IMR-90 (cell line): ENCODE results near the gene SH3RF3. TPM values are rescaled to one million over a fixed set of nuclear protein-coding genes. Genes with fewer than 3 reads are reported as not detected.

Experiments
- ATAC-seq: fragments of 200-7000 bp; cut with Tn5 transposase; 2 replicates; pipeline ENCODE4 v1.9.1; 2020; ENCODE audit warnings: low read depth, mild to moderate bottlenecking, moderate library complexity
- BruUV-seq: library from RNA; stranded (reverse); fragments of 400-500 nt; replicated peaks from 2 replicates; lab custom pipeline; 2021; lab: Mats Ljungman, UMichigan
- CTCF ChIA-PET: fragments of 300-600 bp; formaldehyde crosslinking; extraction: SDS; loops from one replicate; lab custom pipeline; 2021; ENCODE audit warnings: antibody characterized with exemption; lab: Yijun Ruan, JAX
- POLR2A ChIA-PET: fragments of 300-600 bp; sonication (Branson Sonifier 250); formaldehyde crosslinking; loops from one replicate; lab custom pipeline; 2022; ENCODE audit warnings: antibody characterized with exemption; ENCODE audit not compliant: unreplicated experiment; lab: Charles Lee
- DNase-seq: peaks from one replicate; pipeline ENCODE4 v3.0.0; 2013
- H2AFZ ChIP-seq: replicated peaks from 2 replicates; pipeline ENCODE3; 2013; ENCODE audit warnings: low read length, mild to moderate bottlenecking; ENCODE audit not compliant: poor library complexity
- H2AK5ac ChIP-seq: 2 replicates; pipeline ENCODE4 v1.6.1; 2013; ENCODE audit warnings: low read depth, low read length, inconsistent platforms
- H2AK9ac ChIP-seq: replicated peaks from 2 replicates; pipeline ENCODE3; 2013; ENCODE audit warnings: mild to moderate bottlenecking, low read depth, low read length, moderate library complexity; ENCODE audit not compliant: poor library complexity
- H2BK120ac ChIP-seq: 2 replicates; pipeline ENCODE4 v1.6.1; 2013; ENCODE audit warnings: low read depth, low read length, inconsistent platforms
- H2BK15ac ChIP-seq: 3 replicates; pipeline ENCODE4 v1.6.1; 2013; ENCODE audit warnings: low read depth, low read length, inconsistent platforms
- H2BK20ac ChIP-seq: 2 replicates; pipeline ENCODE4 v1.6.1; 2013; ENCODE audit warnings: low read depth, mild to moderate bottlenecking, inconsistent platforms, low read length, moderate library complexity
- H2BK5ac ChIP-seq: 2 replicates; pipeline ENCODE4 v1.6.1; 2013; ENCODE audit warnings: mild to moderate bottlenecking, low read depth, low read length, inconsistent platforms; ENCODE audit not compliant: poor library complexity, severe bottlenecking
- H3K14ac ChIP-seq: replicated peaks from 2 replicates; pipeline ENCODE4 v1.6.1; 2013; ENCODE audit warnings: low read depth, low read length, inconsistent platforms
- H3K18ac ChIP-seq: 2 replicates; pipeline ENCODE4 v1.6.1; 2013; ENCODE audit warnings: low read depth, low read length, control low read depth
- H3K23ac ChIP-seq: 2 replicates; pipeline ENCODE4 v1.6.1; 2013; ENCODE audit warnings: low read depth, low read length, inconsistent platforms
- H3K27ac ChIP-seq: 2 replicates; pipeline ENCODE4 v1.5.1; 2013; ENCODE audit warnings: mild to moderate bottlenecking, control low read depth, low read length; ENCODE audit not compliant: insufficient read depth
- H3K27me3 ChIP-seq: 2 replicates; pipeline ENCODE4 v1.6.1; 2013; ENCODE audit warnings: low read length; ENCODE audit not compliant: control insufficient read depth, insufficient read depth
- H3K36me3 ChIP-seq: 2 replicates; pipeline ENCODE4 v1.6.1; 2013; ENCODE audit warnings: low read length, mixed read lengths; ENCODE audit not compliant: control insufficient read depth, insufficient read depth
- H3K4ac ChIP-seq: 2 replicates; pipeline ENCODE4 v1.6.1; 2013; ENCODE audit warnings: low read depth, low read length, inconsistent platforms
- H3K4me1 ChIP-seq: 2 replicates; pipeline ENCODE4 v1.6.1; 2013; ENCODE audit warnings: low read length, mixed read lengths; ENCODE audit not compliant: control insufficient read depth, insufficient read depth
- H3K4me2 ChIP-seq: 2 replicates; pipeline ENCODE4 v1.6.1; 2013; ENCODE audit warnings: low read depth, mild to moderate bottlenecking, control low read depth, low read length, moderate library complexity
- H3K4me3 ChIP-seq: 2 replicates; pipeline ENCODE4 v1.5.1; 2013; ENCODE audit warnings: low read depth, mild to moderate bottlenecking, control low read depth, low read length, moderate library complexity; ENCODE audit not compliant: insufficient read depth
- H3K56ac ChIP-seq: 2 replicates; pipeline ENCODE4 v1.6.1; 2013; ENCODE audit warnings: low read length, inconsistent platforms; ENCODE audit not compliant: insufficient read depth; ENCODE audit errors: extremely low read depth
- H3K79me1 ChIP-seq, 2 experiments: 2 replicates each; pipeline ENCODE4 v1.6.1; 2013; ENCODE audit warnings: low read length in 2 of 2, inconsistent platforms in 1 of 2, low read depth in 1 of 2
- H3K9ac ChIP-seq: 2 replicates; pipeline ENCODE4 v1.6.1; 2013; ENCODE audit warnings: low read depth, low read length, control low read depth
- H3K9me1 ChIP-seq: 2 replicates; pipeline ENCODE4 v1.6.1; 2013; ENCODE audit warnings: low read length, inconsistent platforms; ENCODE audit not compliant: insufficient read depth
- H3K9me3 ChIP-seq: 2 replicates; pipeline ENCODE4 v1.6.1; 2013; ENCODE audit warnings: low read length; ENCODE audit not compliant: control insufficient read depth, insufficient read depth
- H4K20me1 ChIP-seq: 2 replicates; pipeline ENCODE4 v1.6.1; 2013; ENCODE audit warnings: low read length, inconsistent platforms; ENCODE audit not compliant: insufficient read depth
- H4K5ac ChIP-seq: 2 replicates; pipeline ENCODE4 v1.6.1; 2013; ENCODE audit warnings: mild to moderate bottlenecking, low read depth, low read length, control low read depth
- H4K8ac ChIP-seq, 2 experiments: 2 replicates each; pipeline ENCODE4 v1.6.1; 2013; ENCODE audit warnings: low read depth in 2 of 2, low read length in 2 of 2, control low read depth in 1 of 2, inconsistent platforms in 1 of 2
- H4K91ac ChIP-seq: 2 replicates; pipeline ENCODE4 v1.6.1; 2013; ENCODE audit warnings: low read depth, low read length, inconsistent platforms; ENCODE audit not compliant: insufficient read depth
- CEBPB ChIP-seq: IDR thresholded peaks from 2 replicates; pipeline ENCODE4 v1.6.1; 2012; ENCODE audit warnings: low read depth, low read length, improper control_type of control experiment
- CHD1 ChIP-seq: IDR thresholded peaks from 2 replicates; pipeline ENCODE4 v1.6.1; 2012; ENCODE audit warnings: low read depth, low read length, improper control_type of control experiment
- MAFK ChIP-seq: IDR thresholded peaks from 2 replicates; pipeline ENCODE4 v1.6.1; 2012; ENCODE audit warnings: low read depth, low read length, improper control_type of control experiment
- MAZ ChIP-seq: IDR thresholded peaks from 2 replicates; pipeline ENCODE4 v1.6.1; 2012; ENCODE audit warnings: low read depth, mild to moderate bottlenecking, low read length, improper control_type of control experiment, moderate library complexity, borderline replicate concordance
- NFE2L2 ChIP-seq: fragments of 150-350 bp; IDR thresholded peaks from 2 replicates; pipeline ENCODE4 v1.6.1; 2016; ENCODE audit warnings: low read depth, mild to moderate bottlenecking, low read length
- POLR2A ChIP-seq: IDR thresholded peaks from 2 replicates; pipeline ENCODE4 v1.6.1; 2012; ENCODE audit warnings: mild to moderate bottlenecking, low read depth, low read length
- RAD21 ChIP-seq: IDR thresholded peaks from 2 replicates; pipeline ENCODE4 v1.6.1; 2012; ENCODE audit warnings: low read length, improper control_type of control experiment
- RCOR1 ChIP-seq: IDR thresholded peaks from 2 replicates; pipeline ENCODE4 v1.6.1; 2012; ENCODE audit warnings: mild to moderate bottlenecking, low read length, improper control_type of control experiment; ENCODE audit not compliant: insufficient replicate concordance
- SMC3 ChIP-seq: fragments of 150-350 bp; IDR thresholded peaks from 2 replicates; pipeline ENCODE4 v1.6.1; 2016; ENCODE audit warnings: low read depth, mild to moderate bottlenecking, antibody characterized with exemption, low read length, moderate library complexity
- WGBS, 2 experiments: methylation state at CpG; one replicate each; pipeline versions ENCODE4 v1.1.5 to v1.1.7; 2013; ENCODE audit warnings: missing lambda C conversion rate in 2 of 2; ENCODE audit not compliant: insufficient read length in 1 of 2; ENCODE audit errors: extremely low coverage in 2 of 2; 5-methylcytosine and 5-hydroxymethylcytosine counted together
- dilution Hi-C: fragments of 300-500 bp; cut with HindIII; formaldehyde crosslinking; loops from one replicate; pipeline ENCODE4 v1.14.3; 2018; ENCODE audit warnings: low sequenced_read_pairs; ENCODE audit not compliant: unreplicated experiment
- in situ Hi-C: fragments of 300-500 bp; cut with MboI; formaldehyde crosslinking; loops from 3 replicates; pipeline ENCODE4 v1.14.3; 2019; ENCODE audit warnings: low sequenced_read_pairs, inconsistent platforms, mixed read lengths
- intact Hi-C: fragments of 100-400 bp; cut with micrococcal nuclease; formaldehyde crosslinking; loops from 2 replicates; pipeline ENCODE4 v1.10.0; 2022
- polyA plus RNA-seq, 3 experiments: library from polyadenylated mRNA; depleted of rRNA; stranded (reverse); fragments of >200 nt; gene quantifications; 2 replicates each; pipeline ENCODE4 v1.2.3, GENCODE V29; 2012; ENCODE audit warnings: low replicate concordance in 1 of 3
- total RNA-seq: library from RNA; depleted of rRNA; stranded (reverse); fragments of >200 nt; gene quantifications from 2 replicates; pipeline ENCODE4 v1.2.3, GENCODE V29; 2012
- TF ChIP-seq, protein P1 (sequence below): fragments of 150-350 bp; IDR thresholded peaks from 2 replicates; pipeline ENCODE4 v1.6.1; 2016; ENCODE audit warnings: low read depth, mild to moderate bottlenecking, low read length, moderate library complexity, borderline replicate concordance
- TF ChIP-seq, protein P2 (sequence below): conservative IDR thresholded peaks from 2 replicates; pipeline ENCODE4 v1.5.1; 2012; ENCODE audit warnings: mild to moderate bottlenecking, low read depth, low read length, improper control_type of control experiment

Gene SH3RF3
- total and polyA plus RNA-seq, 2 of the 4 experiments (the other 2 are of a cell fraction) = 3.4 to 5.3 TPM

- TF ChIP-seq, protein P1, sequence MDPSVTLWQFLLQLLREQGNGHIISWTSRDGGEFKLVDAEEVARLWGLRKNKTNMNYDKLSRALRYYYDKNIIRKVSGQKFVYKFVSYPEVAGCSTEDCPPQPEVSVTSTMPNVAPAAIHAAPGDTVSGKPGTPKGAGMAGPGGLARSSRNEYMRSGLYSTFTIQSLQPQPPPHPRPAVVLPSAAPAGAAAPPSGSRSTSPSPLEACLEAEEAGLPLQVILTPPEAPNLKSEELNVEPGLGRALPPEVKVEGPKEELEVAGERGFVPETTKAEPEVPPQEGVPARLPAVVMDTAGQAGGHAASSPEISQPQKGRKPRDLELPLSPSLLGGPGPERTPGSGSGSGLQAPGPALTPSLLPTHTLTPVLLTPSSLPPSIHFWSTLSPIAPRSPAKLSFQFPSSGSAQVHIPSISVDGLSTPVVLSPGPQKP = no peak
- no peak for TF ChIP-seq MAFK
These were observed 255.6 kb downstream of the SH3RF3 start (continued) for GRCh38 chr2:109384308-109385271.

GRCh38 chr2:109385506-109385905, 256.5 kb downstream of the SH3RF3 start:
- Histone ChIP-seq H3K14ac (no peak overlapping the region), H2BK5ac (no peak overlapping the region), H4K5ac (no peak overlapping the region), H3K4me2 (no peak overlapping the region), H2BK20ac (no peak overlapping the region), H4K8ac (no peak overlapping the region), H3K9ac (no peak overlapping the region), H3K9me3 (no peaks in the 10 kb centered on the region), H3K27ac (no peak overlapping the region), H3K18ac (no peak overlapping the region), H3K27me3 (no peaks in the 10 kb centered on the region), H4K20me1 (peaks cover 56% of the 10 kb centered on the region), H3K4ac (no peak overlapping the region), H2BK120ac (no peak overlapping the region), H3K79me1 (peaks cover 36 to 86% of the 10 kb centered on the region in 2 experiments), H3K4me1 (peaks cover 25% of the 10 kb centered on the region), H3K9me1 (peaks cover 33% of the 10 kb centered on the region), H2AK5ac (no peak overlapping the region), H3K23ac (no peak overlapping the region), H2AK9ac (no peak overlapping the region), H3K4me3 (no peak overlapping the region), H2AFZ (no peak overlapping the region), H3K56ac (no peak overlapping the region), H3K36me3 (peaks cover 8% of the 10 kb centered on the region; the same call in 1 of the 2 replicates), H4K91ac (no peak overlapping the region), H2BK15ac (no peak overlapping the region)
- dilution Hi-C loops (no loop called here), in situ Hi-C loops (no loop called here), intact Hi-C loops (loop anchor here (5.0 kb wide), 1 partner anchor 48 kb away; no protein-coding TSS in a partner anchor)
- WGBS, 2 experiments = 62% methylated on average over 2 of the region's 4 CpGs; no CpG with 5 or more reads in 1 of the 2 experiments
- DNase-seq (no peak), ATAC-seq (no peak)
- POLR2A ChIA-PET = no interaction called here
- CTCF ChIA-PET = interaction anchor here (1.0 to 1.5 kb wide), 3 partner anchors 124 to 259 kb away, joined by 3 to 4 read pairs (median 4); no protein-coding TSS in a partner anchor
- no TSS peak for BruUV-seq
- no peak for TF ChIP-seq POLR2A
- TF ChIP-seq, protein P1 = no peak
- TF ChIP-seq NFE2L2 = no peak
- TF ChIP-seq RAD21 = no peak
- no peak for TF ChIP-seq CEBPB
- TF ChIP-seq, protein P2, sequence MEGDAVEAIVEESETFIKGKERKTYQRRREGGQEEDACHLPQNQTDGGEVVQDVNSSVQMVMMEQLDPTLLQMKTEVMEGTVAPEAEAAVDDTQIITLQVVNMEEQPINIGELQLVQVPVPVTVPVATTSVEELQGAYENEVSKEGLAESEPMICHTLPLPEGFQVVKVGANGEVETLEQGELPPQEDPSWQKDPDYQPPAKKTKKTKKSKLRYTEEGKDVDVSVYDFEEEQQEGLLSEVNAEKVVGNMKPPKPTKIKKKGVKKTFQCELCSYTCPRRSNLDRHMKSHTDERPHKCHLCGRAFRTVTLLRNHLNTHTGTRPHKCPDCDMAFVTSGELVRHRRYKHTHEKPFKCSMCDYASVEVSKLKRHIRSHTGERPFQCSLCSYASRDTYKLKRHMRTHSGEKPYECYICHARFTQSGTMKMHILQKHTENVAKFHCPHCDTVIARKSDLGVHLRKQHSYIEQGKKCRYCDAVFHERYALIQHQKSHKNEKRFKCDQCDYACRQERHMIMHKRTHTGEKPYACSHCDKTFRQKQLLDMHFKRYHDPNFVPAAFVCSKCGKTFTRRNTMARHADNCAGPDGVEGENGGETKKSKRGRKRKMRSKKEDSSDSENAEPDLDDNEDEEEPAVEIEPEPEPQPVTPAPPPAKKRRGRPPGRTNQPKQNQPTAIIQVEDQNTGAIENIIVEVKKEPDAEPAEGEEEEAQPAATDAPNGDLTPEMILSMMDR = no peak
- no peak for TF ChIP-seq MAZ
- no peak for TF ChIP-seq RCOR1
- TF ChIP-seq CHD1 = no peak
- no peak for TF ChIP-seq SMC3
